HG03520 (cell line): ENCODE results near the gene RABIF.
"Not testable (repeated sequence)": the region's sequence is repeated elsewhere in the genome, so short reads cannot be mapped to it uniquely, and the experiment has no call there.

Experiments
- ATAC-seq: cut with Tn5 transposase; IDR thresholded peaks from one replicate; pipeline ENCODE4 v1.9.1; 2021; ENCODE audit warnings: mild to moderate bottlenecking, moderate library complexity; ENCODE audit not compliant: unreplicated experiment

The RABIF gene

DNA sequence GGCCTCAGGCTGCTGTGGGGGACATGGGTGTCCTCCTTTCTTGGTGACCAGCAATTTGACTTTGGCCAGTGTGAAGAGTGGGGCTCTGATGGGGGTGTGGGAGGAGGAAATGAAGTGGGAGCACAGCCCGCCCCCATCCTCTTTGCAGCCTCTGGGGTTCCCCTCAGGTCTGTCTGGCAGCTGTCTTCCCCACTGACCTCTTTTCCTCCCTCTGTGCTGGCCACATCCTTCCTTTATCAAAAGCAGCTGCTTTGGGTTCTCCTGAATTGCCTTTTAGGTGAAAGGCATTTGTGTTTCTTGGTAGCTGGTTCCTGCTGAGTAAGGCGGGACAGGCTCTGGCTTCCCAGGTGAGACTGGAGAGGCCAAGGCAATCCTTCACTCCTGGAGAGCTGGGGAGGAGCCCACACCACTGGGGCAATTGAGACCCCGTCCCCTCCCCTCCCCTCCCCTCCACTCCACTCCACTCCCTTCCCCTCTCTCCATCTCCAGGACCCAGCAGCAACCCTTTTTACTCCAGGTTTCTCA is 53.3 kb downstream of the RABIF start:
- no peak for ATAC-seq

DNA sequence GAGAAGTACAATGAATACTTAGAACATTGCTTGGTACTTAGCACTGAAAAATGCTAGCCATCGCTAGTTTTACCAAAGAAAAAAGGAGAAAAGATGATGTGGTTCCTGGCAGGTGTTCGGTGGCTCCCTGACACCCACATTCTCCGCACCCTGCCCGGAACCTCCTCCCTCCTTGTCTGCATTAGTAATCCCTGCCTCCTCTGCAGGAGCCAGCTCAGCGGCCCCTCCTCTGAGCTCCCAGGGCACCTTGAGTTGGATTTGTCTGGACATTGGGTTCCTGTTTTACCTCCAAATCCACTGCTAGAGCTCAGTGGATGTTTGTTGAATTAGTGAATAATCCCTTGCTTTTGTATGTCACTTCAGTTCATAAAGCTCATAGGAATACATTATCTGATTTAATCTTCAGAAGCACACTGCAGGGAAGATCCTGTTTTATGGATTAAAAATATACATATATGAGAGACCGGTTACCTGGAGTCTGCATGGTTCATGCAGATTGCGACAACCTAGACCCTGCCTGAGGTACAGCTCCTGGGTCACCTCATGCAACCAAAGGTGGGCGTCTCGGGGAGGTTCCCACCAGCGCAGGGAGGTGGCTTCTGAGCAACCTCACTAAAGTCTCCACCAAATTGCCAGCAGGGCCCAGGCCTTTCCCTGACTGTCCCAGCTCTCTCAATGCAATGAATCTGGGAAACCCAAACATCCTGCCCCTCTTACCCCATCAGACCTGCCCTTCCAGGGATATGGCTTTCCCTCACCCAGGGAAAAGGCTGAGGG is 54.0 kb downstream of the RABIF start:
- ATAC-seq = no peak

DNA sequence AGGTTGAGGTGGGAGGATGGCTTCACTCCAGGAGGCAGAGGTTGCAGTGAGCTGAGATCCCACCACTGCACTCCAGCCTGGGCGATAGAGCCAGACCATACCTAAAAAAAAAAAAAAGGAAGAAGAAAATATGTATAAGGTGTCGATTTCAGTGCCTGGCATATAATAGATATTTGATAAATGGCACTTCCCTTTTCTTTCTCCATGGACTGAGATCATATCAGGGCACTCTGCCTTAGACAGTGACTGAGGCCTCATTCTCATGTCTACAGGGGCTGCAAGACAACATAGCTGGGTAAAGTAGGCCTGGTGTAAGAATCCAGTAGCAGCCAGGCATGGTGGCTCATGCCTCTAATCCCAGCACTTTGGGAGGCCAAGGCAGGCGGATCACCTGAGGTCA is 57.0 kb downstream of the RABIF start:
- ATAC-seq = no peak

DNA sequence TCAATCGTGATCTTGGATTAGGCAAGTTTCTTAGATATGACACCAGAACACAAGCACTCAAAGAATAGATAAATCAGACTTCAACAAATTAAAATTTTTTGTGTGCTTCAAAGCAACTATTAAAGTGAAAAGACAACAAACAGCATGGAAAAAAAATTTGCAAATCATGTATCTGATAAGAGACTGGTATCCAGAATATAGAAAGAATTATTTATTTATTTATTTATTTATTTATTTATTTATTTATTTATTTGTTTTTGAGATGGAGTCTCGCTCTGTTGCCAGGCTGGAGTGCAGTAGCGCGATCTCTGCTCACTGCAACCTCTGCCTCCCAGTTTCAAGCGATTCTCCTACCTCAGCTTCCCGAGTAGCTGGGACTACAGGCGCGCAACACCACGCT is 59.7 kb downstream of the RABIF start:
- not testable (repeated sequence) for ATAC-seq
